Bronchial epithelial cell (primary cell): ENCODE data around the gene CCDC73. TPM values are rescaled to one million over a fixed set of nuclear protein-coding genes. Genes with fewer than 3 reads are reported as not detected.

ENCODE experiments used
- DNase-seq: peaks from one replicate; pipeline ENCODE4 v3.0.0-alpha.2; 2010; ENCODE audit warnings: low read depth
- FAIRE-seq: peaks from 2 replicates; lab custom pipeline; 2011; peaks lifted over from hg19 to GRCh38; lab: Jason Lieb, UNC
- H3K27me3 ChIP-seq: 2 replicates; pipeline ENCODE4 v1.5.1; 2011; ENCODE audit warnings: low read length; ENCODE audit not compliant: control insufficient read depth, insufficient read depth
- H3K36me3 ChIP-seq: 2 replicates; pipeline ENCODE4 v1.5.1; 2011; ENCODE audit warnings: low read length; ENCODE audit not compliant: control insufficient read depth, insufficient read depth
- H3K4me3 ChIP-seq: 2 replicates; pipeline ENCODE4 v1.5.1; 2011; ENCODE audit warnings: mild to moderate bottlenecking, low read depth, low read length, control low read depth
- total RNA-seq: library from RNA; depleted of rRNA; stranded (reverse); fragments of >200 nt; gene quantifications from 2 replicates; pipeline ENCODE4 v1.2.1, GENCODE V29; 2014
- TF ChIP-seq, protein P1 (sequence below): IDR thresholded peaks from 2 replicates; pipeline ENCODE4 v1.5.1; 2011; ENCODE audit warnings: mild to moderate bottlenecking, moderate library complexity, low read length, control low read depth, inconsistent platforms; ENCODE audit not compliant: insufficient read depth, severe bottlenecking

CCDC73 gene
- total RNA-seq, 1 donor from 2014 or later = not detected

DNA sequence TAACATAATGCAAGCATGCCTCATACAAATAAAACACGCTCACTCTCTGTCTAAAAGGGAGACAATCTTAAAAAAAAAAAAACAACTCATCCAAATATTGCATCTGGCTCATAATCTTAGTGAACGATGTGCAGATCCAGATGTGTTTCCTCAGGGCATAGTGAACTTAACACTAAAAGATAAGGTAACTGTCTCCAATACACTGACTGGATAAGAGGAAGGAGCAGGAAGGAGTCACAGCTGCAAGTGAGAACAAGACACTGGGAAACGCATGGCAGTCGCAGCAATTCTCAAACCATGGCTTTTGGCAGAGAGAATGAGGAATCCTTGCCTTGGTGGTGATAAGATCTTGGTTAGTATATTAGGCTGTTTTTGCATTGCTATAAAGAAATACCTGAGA lies 220.0 kb downstream of the CCDC73 start:
- H3K36me3 ChIP-seq = no peaks in the 10 kb centered on the region
- no peaks in the 10 kb centered on the region for H3K27me3 ChIP-seq
- TF ChIP-seq, protein P1, sequence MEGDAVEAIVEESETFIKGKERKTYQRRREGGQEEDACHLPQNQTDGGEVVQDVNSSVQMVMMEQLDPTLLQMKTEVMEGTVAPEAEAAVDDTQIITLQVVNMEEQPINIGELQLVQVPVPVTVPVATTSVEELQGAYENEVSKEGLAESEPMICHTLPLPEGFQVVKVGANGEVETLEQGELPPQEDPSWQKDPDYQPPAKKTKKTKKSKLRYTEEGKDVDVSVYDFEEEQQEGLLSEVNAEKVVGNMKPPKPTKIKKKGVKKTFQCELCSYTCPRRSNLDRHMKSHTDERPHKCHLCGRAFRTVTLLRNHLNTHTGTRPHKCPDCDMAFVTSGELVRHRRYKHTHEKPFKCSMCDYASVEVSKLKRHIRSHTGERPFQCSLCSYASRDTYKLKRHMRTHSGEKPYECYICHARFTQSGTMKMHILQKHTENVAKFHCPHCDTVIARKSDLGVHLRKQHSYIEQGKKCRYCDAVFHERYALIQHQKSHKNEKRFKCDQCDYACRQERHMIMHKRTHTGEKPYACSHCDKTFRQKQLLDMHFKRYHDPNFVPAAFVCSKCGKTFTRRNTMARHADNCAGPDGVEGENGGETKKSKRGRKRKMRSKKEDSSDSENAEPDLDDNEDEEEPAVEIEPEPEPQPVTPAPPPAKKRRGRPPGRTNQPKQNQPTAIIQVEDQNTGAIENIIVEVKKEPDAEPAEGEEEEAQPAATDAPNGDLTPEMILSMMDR = no peak
- FAIRE-seq (no peak), DNase-seq (no peak)
- no peak overlapping the region for H3K4me3 ChIP-seq

DNA sequence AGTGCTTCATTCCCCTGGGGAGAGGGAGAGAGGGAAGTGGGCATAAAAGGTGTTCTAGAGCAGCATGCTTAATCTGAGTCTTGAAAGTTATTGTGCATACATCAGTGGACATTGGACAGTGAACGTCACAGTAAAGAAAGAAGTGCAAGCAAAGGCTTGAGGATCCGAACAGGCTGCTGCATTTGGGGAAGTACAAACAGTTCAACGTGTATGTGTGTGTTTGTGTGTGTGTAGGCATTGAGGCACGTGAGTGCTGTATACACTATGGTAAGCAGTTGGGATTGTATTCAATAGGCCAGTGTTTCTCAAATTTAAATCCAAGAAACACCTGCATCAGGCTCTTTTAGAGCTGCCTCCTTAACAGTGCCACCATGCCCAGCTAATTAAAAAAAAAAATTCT lies 221.2 kb downstream of the CCDC73 start:
- DNase-seq (no peak), FAIRE-seq (peak; percentile 60)
- H3K4me3 ChIP-seq = no peak overlapping the region
- no peaks in the 10 kb centered on the region for H3K27me3 ChIP-seq
- no peaks in the 10 kb centered on the region for H3K36me3 ChIP-seq
- TF ChIP-seq, protein P1 = no peak

DNA sequence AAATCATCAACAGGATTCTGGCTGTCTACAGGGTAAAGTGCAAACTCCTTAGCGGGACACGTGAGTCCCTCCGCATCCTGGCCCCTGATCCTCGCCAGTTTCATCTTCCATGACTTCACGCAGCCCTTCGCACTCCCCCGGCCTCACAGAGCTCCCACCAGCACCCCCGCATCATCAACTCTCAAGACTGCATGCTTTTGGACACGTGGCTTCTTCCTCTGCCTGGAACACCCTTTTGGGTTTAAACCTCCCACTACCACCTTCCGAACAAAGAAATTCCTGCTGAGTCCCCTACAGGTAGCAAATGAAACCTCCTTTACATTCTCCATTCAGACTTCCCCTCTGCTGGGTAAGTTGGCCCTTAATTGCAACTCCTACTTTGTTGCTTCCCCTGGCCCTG lies 223.4 kb downstream of the CCDC73 start:
- FAIRE-seq (no peak), DNase-seq (no peak)
- Histone ChIP-seq H3K36me3 (no peaks in the 10 kb centered on the region), H3K27me3 (no peaks in the 10 kb centered on the region), H3K4me3 (no peak overlapping the region)
- TF ChIP-seq, protein P1 = no peak

DNA sequence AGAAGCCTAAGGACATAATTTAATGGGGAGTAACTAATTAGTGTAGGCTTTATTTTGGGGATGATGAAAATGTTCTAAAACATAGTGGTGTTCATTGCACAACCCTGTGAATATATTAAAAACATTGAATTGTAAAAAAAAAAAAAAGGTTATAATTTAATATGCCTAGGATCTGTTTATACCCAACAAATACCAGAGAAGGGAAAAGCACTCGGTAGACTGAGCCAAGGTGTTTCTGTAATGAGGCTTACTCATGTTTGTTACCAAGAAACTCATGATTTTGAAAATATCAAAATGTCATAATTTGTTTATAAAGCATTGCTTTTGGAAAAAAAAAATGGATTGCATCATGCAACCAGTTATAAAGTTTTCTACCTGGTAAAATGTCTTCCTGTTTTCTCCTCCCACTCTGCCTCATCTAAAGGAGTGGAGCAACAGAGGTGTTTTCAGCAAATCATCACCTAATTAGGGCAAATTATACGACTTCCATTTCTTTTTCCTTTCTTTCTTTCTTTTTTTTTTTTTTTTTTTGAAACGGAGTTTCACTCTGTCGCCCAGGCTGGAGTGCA lies 225.1 kb downstream of the CCDC73 start:
- Histone ChIP-seq H3K36me3 (no peaks in the 10 kb centered on the region), H3K27me3 (no peaks in the 10 kb centered on the region), H3K4me3 (no peak overlapping the region)
- FAIRE-seq (no peak), DNase-seq (no peak)
- TF ChIP-seq, protein P1 = no peak

DNA sequence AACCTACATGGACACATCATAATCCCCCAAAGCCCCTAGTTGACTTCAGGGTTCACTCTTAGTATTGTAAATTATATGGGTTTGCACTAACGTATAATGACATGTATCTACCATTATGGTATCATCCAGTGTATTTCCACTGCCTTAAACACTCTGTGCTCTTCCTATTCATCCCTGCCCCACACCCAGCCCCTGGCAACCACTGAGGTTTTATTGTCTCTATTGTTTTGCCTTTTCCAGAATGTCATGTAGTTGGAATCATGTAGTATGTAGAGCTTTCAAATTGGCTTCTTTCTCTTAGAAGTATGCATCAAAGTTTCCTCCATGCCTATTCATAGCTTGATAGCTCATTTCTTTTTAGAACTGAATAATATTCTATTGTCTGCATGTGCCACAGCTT lies 227.3 kb downstream of the CCDC73 start:
- FAIRE-seq (no peak), DNase-seq (no peak)
- TF ChIP-seq, protein P1 = no peak
- no peaks in the 10 kb centered on the region for H3K36me3 ChIP-seq
- no peaks in the 10 kb centered on the region for H3K27me3 ChIP-seq
- H3K4me3 ChIP-seq = no peak overlapping the region

DNA sequence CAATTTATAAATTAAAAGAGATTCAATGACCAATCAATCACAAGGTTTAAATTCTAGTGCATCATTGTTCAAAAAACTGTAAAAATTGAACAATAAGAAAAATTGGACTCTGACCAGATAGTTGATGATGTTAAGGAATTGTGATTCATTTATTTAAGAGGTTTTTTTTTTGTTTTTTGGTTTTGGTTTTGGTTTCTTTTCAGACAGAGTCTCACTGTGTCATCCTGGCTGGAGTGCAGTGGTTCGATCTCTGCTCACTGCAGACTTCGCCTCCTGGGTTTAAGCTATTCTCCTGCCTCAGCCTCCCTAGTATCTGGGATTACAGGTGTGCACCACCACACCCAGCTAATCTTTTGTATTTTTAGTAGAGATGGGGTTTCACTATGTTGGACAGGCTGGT lies 227.9 kb downstream of the CCDC73 start:
- FAIRE-seq (no peak), DNase-seq (no peak)
- Histone ChIP-seq H3K27me3 (no peaks in the 10 kb centered on the region), H3K4me3 (no peak overlapping the region), H3K36me3 (no peaks in the 10 kb centered on the region)
- TF ChIP-seq, protein P1 = no peak
